A549 (cell line): ENCODE measurements around the gene EIF1AX.

ENCODE experiments used
- CBX8 ChIP-seq: fragments of 200-600 bp; sonication (generic); IDR thresholded peaks from 2 replicates; pipeline ENCODE4 v1.6.1; 2016
- CHD2 ChIP-seq: fragments of 150-350 bp; IDR thresholded peaks from 2 replicates; pipeline ENCODE4 v1.6.1; 2014; ENCODE audit warnings: low read length; ENCODE audit not compliant: partially characterized antibody
- CTCF ChIP-seq: fragments of >200 bp; sonication (Bioruptor Twin); formaldehyde crosslinking; IDR thresholded peaks from 3 replicates; pipeline ENCODE4 v1.5.1; 2016
- ESRRA ChIP-seq: fragments of 150-350 bp; IDR thresholded peaks from 2 replicates; pipeline ENCODE4 v1.6.1; 2014; ENCODE audit warnings: mild to moderate bottlenecking, low read length, borderline replicate concordance
- HDAC2 ChIP-seq: fragments of 200-600 bp; sonication (generic); IDR thresholded peaks from 2 replicates; pipeline ENCODE4 v1.6.1; 2016
- HES2 ChIP-seq: fragments of >200 bp; sonication (Bioruptor Twin); formaldehyde crosslinking; IDR thresholded peaks from 2 replicates; pipeline ENCODE4 v1.6.1; 2016
- JUN ChIP-seq, 2 experiments: fragments of >200 bp; sonication (Bioruptor Twin); formaldehyde crosslinking; IDR thresholded peaks; 2 replicates in 1 of 2; 3 replicates in 1 of 2; pipeline ENCODE4 v1.6.1; 2016 to 2017
- MAX ChIP-seq: IDR thresholded peaks from 2 replicates; pipeline ENCODE4 v1.6.1; 2012
- POLR2A ChIP-seq: IDR thresholded peaks from 2 replicates; pipeline ENCODE4 v1.6.1; 2012; ENCODE audit warnings: mild to moderate bottlenecking, low read length
- RAD21 ChIP-seq, 2 experiments: fragments of >200 bp in 1 of 2; sonication (Bioruptor Twin) in 1 of 2; formaldehyde crosslinking in 1 of 2; IDR thresholded peaks in 1 of 2; conservative IDR thresholded peaks in 1 of 2; 2 replicates in 1 of 2; 3 replicates in 1 of 2; pipeline ENCODE4 v1.6.1; 2012 to 2018; ENCODE audit warnings: inconsistent platforms in 1 of 2
- RCOR1 ChIP-seq: fragments of 150-350 bp; IDR thresholded peaks from 2 replicates; pipeline ENCODE4 v1.6.1; 2014; ENCODE audit warnings: antibody characterized with exemption, low read length, low read depth
- TP53 ChIP-seq: fragments of 250-450 bp; sonication (Bioruptor Pico); IDR thresholded peaks from 2 replicates; pipeline ENCODE4 v1.5.0; 2021; ENCODE audit warnings: mild to moderate bottlenecking, moderate library complexity

GRCh38 chrX:20143111-20143510, 1.5 kb upstream of the EIF1AX start:
- TF ChIP-seq CTCF (no peak), POLR2A (no peak), CHD2 (no peak), RAD21 (conservative IDR thresholded peaks at IDR 0.05 in 1 of 2, IDR thresholded peaks at IDR 0.05 in 1 of 2) (no peak), RCOR1 (no peak), TP53 (CRISPR knock-in tag) (no peak), JUN (IDR thresholded peaks at IDR 0.05) (no peak), HDAC2 (no peak), CBX8 (no peak), HES2 (no peak), MAX (no peak), ESRRA (no peak)
